ENCODE results near the gene CYP39A1.

GRCh38 chr6:46652603-46653438, at the start of gene CYP39A1, which contains the start of gene SLC25A27:
- TF ChIP-seq, protein P1, sequence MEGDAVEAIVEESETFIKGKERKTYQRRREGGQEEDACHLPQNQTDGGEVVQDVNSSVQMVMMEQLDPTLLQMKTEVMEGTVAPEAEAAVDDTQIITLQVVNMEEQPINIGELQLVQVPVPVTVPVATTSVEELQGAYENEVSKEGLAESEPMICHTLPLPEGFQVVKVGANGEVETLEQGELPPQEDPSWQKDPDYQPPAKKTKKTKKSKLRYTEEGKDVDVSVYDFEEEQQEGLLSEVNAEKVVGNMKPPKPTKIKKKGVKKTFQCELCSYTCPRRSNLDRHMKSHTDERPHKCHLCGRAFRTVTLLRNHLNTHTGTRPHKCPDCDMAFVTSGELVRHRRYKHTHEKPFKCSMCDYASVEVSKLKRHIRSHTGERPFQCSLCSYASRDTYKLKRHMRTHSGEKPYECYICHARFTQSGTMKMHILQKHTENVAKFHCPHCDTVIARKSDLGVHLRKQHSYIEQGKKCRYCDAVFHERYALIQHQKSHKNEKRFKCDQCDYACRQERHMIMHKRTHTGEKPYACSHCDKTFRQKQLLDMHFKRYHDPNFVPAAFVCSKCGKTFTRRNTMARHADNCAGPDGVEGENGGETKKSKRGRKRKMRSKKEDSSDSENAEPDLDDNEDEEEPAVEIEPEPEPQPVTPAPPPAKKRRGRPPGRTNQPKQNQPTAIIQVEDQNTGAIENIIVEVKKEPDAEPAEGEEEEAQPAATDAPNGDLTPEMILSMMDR (conservative IDR thresholded peaks at IDR 0.05 in 1 of 2, IDR thresholded peaks at IDR 0.05 in 1 of 2; ENCODE audit: extremely low read depth in 1 of 2, insufficient read depth in 1 of 2, low read depth in 1 of 2, low read length in 2 of 2): no peak
- no peak for TF ChIP-seq EZH2 (IDR thresholded peaks at IDR 0.05; ENCODE audit: borderline replicate concordance, low read length)
